A204.1 (cell line): Measurements from ENCODE around the gene ARHGAP26.

ENCODE experiments used
- FAIRE-seq: peaks from 2 replicates; lab custom pipeline; 2012; peaks lifted over from hg19 to GRCh38; lab: Jason Lieb, UNC

The ARHGAP26 gene

DNA sequence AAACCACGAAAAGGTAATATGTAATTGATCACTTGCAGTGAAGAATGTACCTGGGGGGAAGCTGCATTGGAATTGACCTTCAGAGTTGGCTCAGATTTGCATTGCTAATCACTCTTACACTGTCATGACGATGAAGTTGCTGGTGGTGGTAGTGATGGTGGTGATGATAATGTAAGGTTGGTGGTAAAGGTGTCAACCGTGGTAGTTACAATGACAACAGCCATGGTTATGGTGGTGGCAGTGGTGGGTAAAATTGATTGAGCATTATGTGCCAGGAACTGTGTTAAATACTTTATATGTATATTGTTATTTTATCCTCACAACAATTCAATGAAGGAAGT is 350.9 kb downstream of the ARHGAP26 start:
- FAIRE-seq, result no peak

DNA sequence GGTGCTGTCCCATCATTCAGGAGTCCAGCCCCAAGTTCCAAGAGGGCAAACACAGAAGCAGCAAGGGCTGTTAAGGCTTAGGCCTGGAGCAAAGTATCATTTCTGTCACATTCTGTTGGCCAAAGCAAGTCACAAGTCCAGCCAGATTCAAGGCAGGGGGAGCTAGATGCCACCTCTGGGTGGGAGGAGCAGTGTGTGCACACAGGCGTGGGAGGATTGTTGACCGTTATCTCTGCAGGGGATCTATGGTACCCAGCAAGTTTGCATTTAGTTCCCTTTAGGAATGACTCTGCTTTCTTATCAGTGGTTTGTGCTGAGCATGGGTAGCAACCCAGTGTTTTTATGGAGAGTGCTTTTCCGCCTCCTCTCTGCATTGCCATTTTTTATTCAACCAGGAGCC is 354.4 kb downstream of the ARHGAP26 start:
- FAIRE-seq, result no peak

GRCh38 chr5:143126174-143127019 is 356.2 kb downstream of the ARHGAP26 start:
- FAIRE-seq, result no peak

GRCh38 chr5:143128412-143129071 is 358.4 kb downstream of the ARHGAP26 start:
- FAIRE-seq, result no peak

DNA sequence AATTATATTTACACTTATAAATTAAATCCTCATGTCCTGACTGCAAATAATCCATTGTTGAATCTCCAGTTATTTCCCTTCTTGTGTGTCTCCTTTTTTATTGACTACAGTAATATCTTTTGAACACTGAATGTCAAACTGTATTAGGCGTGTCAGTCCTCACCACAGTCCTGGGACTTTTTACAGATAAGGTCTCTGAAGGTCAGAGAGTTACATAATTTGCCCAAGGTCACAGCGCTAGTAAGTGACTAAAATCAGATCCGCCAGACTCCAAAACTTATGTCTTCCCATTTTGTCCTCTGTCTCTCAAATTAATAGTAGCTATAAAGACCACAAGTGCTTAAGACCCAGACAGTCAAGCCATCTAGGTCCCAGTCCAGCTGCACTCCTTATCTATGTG is 359.0 kb downstream of the ARHGAP26 start:
- no peak for FAIRE-seq

DNA sequence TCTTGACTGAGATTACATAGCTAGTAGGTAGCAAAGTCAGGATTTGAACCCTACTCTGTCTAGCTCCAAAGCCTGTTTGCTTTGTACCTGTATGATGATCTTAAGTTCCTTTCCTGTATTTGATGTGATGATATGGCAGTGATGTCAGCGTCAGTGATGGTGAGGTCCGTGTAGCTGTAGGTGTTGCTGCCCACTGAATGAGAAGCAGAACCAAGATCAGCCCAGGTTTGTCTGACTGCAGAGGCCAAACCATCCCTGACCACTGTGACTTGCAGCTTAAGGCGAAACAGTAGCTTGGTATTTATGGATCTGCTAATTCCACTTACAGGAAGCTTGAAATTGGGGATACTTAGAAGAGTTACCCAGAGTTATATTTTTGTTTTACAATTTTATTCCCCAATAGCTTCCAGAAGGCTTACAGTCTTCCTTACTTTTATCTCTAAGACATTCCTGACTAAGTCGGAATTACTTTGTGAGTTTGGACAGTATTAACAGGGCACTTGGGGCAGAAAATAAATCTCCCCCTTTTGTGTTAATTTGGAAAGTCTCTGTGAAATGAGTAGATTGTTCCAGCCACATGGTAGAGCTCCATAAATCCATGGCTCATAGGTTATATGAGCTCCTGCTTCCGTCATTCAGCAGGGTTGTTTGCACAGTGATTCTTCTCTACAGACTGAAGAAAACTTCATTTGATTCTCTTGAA is 359.9 kb downstream of the ARHGAP26 start:
- FAIRE-seq, result no peak

GRCh38 chr5:143130613-143131305 is 360.6 kb downstream of the ARHGAP26 start:
- FAIRE-seq, result no peak

- FAIRE-seq, result no peak
These were observed 361.8 kb downstream of the ARHGAP26 start for GRCh38 chr5:143131972-143132371.

DNA sequence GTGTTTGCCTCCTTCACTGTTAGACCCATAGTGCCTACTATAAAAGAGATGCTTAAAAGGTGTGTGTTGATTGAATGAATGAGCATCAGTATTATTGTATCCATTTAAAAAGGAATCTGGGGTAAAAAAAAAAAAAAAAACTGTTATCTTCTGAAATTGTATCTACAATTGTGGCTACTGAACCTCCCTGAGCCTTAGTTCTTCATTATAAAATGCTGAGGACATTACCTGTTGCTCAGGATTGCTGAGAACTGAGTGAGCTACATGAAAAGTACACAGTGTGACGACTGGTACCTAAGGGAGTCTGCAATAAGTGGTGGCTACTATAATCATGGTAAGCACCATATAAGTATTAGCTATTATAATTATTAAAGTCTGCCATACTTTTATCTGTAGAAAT is 362.6 kb downstream of the ARHGAP26 start:
- no peak for FAIRE-seq

- FAIRE-seq, result no peak
These were observed 363.5 kb downstream of the ARHGAP26 start for GRCh38 chr5:143133721-143134120.

DNA sequence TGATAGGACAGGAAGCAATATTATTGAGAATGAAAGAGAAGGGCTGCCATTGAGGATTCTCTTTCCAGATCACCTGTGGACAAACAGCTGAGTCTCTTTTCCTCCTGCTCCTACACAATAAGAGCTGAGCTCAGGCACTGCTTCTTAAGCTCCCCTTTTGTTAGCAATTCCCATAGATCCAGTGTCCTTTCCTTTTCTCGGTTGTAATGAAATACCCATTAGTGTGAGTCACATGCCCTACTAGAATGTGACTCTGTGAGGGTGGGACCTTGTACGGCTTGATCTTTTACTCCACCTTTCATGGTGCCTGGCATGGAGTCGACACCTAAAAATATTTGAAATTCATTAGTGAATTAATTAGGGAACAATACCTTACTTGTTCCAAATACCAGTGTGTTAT is 364.1 kb downstream of the ARHGAP26 start:
- no peak for FAIRE-seq

DNA sequence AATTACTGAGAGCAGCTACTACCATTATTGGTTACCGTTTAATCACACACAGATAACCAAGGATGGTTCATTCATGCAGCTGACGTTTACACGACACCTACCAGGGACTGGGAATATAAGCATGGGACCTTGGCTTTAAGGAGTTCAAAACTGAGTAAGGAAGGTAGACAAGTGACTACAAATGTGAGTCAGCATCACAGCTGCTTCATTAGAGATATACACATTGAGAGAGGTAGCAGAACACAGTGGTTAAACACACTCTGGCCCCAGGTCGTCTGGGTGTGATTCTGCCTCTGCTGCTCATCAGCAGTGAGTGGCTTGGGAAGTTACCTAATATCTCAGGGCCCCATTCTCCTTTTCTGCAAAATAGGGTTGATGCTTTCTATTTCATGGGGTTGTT is 364.7 kb downstream of the ARHGAP26 start:
- no peak for FAIRE-seq

DNA sequence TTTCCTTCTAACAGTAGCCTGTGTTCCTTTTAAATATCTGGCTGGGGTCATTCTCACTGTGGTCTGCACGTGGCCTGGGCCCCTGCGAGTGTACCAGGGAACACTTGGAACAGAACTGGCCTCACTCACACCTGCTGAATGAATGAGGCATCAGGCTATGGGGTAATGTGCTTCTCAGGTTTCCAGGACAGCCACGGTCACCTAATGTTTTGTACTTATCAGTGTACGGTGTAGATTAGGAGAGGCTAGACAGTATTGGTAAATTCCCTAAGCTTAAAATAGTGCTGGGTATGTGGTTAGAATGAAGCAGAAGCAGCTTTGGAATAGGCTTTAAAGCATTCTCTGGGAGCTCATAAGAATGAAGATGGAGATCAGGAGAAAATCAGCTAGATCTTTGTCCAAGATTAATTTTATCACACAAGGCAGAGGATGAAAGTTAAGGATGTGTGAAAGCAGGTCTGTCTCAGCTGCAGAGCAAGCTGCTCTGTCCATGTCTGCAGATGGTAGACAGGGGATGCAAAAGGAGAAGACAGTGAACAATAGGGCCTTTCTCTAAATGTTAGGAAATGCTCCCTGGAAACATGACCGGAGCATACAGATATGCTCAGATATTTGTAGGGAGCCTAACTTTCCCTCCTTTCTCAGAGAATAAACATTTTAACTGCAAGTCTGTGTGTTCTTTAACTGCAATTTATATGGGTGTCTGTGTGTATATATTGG is 365.8 kb downstream of the ARHGAP26 start:
- no peak for FAIRE-seq

GRCh38 chr5:143138839-143139238 is 368.7 kb downstream of the ARHGAP26 start:
- no peak for FAIRE-seq

- no peak for FAIRE-seq
These were observed 369.4 kb downstream of the ARHGAP26 start for GRCh38 chr5:143139585-143139984.

DNA sequence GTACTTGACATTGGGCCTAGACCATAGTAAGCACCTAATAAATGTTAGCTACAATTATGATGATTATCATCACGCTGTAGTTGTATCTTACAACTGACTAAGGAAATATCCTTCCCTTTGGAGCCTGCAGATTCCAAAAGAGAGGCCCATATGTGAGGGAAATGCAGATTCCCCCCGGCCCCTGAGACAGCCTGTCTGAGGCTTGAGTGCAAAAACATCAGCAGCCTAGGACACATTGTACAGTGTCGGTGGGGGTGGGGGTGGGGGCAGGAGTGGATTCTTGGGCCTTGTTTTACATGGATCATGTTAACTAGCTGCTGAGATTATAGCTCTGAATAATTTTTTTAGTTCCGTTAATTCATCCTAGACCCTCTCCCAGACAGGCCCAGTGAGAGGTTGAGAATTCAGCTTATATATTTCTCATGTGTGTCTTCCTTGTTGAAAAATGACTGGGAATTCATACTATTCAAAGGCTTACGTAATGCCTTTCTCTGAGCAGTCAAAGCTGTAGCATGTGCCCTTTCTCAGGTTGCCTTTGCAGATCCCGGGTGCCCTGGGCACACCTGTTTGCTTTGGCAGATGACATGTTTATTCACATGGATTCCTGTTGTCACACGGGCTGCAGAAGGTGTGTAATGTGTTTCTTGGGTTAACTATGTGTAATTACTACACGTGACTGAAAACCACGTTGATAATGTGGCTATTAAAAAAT is 370.5 kb downstream of the ARHGAP26 start:
- no peak for FAIRE-seq

DNA sequence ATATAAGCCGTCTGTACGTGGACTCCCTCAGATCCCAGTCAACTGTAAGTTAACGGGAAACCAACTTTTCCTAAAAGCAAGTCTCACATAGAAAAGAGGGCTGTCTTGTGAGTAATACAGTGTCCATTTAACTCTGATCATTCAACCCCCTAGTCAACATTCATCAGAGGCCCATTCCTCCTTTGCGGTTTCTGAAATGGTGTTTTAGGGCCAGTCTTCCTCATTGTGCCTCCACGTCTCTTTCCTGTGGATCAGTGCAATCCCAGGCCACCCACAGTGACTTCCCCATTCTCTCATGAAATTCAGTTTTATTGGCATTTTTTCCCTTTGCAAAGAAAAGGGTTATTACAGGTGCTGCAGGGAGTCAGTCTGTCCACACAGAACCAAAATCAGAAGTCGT is 371.5 kb downstream of the ARHGAP26 start:
- FAIRE-seq, result no peak

DNA sequence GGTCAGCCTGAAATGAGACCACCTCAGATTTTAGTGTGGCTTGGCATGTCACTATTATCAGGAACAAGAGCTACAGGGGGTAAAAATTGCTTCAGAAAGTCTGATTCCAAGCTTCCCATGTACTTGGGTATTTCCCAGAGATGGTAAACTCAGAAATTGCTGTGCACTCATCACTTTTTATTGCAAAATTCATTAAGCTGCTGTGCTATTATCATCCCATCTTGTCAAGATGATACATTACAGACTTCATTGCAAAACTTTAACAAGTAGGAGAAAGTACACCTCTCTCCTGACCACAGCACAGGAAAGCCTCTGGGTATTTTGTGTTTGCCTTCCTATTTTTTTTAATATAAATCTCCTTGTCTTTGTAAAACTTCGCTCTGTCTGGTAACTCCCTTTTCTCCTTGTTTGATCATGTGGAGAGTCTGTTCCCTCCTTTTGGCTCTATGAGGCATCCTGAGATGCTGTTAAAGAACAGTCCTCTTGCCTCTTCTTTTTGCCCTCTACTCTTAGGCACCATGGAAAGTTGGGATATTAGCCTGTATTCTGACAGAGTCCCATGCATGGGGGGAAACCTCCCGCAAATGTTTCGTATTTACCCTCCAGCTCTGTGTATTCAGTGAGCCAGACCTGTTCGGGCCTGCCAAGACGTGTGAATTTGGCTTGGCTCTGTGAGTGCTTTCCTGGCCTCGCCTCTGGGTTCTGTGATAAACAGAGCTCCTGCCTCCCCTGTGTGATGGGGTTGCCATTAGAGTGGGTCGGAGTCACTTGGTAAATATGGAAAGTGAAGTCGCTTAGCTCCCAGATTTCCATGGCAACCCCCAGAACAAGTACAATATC is 372.6 kb downstream of the ARHGAP26 start:
- no peak for FAIRE-seq

- FAIRE-seq, result no peak
These were observed 373.8 kb downstream of the ARHGAP26 start for GRCh38 chr5:143143973-143144372.
